ENCODE results near the gene CSRNP3. TPM values are rescaled to one million over a fixed set of nuclear protein-coding genes. Genes with fewer than 3 reads are reported as not detected.
"Not testable (repeated sequence)": the region's sequence is repeated elsewhere in the genome, so short reads cannot be mapped to it uniquely, and the experiment has no call there.

Gene CSRNP3
- total RNA-seq, 2 donors from 2014 or later: 3.0 to 4.7 TPM

DNA sequence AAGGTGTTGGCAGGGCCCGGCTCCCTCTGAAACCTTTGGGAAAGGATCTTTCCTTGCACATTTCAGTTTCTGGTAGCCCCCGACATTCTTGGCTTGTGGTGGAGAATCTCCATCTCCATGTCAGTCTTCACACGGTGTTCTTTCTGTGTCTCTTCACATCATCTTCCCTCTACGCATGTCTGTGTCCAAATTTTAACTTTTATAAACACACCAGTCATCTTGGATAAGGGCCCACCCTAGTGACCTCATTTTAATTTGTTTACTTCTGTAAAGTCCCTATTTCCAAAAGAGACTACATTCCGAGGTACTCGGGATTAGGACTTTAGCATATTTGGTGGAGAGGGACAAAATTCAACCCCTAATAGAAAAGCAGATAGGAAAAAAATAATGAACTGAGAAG lies 186.2 kb downstream of the CSRNP3 start:
- ATAC-seq (peak in 1 of 2 donors; percentile 29), DNase-seq (no peak)

DNA sequence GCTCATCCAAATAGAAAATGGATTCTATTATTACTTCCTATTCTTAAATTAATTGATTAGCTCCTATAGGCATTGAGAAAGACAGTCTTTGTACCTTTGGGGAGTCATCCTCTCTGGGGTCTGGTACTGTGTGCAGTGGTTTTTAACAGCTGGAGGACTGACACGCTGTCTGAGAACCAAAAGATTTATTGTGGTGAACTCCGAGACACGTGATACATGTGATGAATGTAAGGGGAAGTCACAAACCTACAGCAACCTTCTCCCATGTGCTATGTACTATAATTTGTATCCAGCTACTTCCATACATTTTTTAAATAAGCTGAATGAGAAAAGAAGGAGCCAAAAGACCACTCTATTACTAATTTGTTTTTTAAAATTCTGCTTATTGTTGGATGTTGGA lies 190.9 kb downstream of the CSRNP3 start:
- DNase-seq: no peak
- ATAC-seq: no peak
- intact Hi-C loops (cut with DNase I): no loop called here

More for the DNA sequence above, 186.2 kb downstream of the CSRNP3 start:
- intact Hi-C loops (cut with DNase I): no loop called here

DNA sequence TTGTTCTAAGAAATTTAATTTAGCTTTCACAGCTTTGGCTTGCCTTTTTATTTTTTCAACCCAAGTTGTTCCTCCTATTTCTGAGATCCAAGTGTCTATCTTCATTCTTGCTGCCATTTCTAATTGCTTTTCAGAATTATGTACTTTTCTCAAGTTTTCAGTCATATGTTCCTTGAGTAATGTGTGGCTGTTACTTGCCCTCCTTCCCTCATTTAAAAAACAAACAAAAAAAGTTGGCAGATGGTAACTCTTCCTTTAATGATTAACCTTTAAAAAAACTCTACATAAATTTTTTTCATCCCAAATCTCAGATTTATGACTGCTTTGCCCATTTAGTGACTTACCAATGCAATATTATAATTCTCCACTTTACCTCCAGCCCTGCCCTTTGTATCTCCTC lies 193.2 kb downstream of the CSRNP3 start:
- intact Hi-C loops (cut with DNase I): no loop called here
- no peak for ATAC-seq
- no peak for DNase-seq

DNA sequence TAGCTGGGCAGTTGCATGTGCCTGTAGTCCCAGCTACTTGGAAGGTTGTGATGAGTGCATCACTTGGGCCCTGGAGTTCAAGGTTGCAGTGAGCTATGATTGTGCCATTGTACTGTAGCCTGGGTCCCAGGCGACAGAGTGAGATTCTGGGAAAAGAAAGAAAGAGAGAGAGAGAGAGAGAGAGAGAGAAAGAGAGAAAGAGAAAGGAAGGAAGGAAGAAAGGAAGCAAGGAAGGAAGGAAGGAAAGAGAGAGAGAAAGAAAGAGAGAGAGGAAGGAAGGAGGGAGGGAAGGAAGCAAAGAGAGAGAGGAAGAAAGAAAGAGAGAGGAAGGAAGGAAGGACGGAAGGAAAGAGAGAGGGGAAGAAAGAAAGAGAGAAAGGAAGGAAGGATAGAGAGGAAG lies 196.1 kb downstream of the CSRNP3 start:
- DNase-seq (no peak), ATAC-seq (no peak)
- intact Hi-C loops (cut with DNase I): no loop called here

DNA sequence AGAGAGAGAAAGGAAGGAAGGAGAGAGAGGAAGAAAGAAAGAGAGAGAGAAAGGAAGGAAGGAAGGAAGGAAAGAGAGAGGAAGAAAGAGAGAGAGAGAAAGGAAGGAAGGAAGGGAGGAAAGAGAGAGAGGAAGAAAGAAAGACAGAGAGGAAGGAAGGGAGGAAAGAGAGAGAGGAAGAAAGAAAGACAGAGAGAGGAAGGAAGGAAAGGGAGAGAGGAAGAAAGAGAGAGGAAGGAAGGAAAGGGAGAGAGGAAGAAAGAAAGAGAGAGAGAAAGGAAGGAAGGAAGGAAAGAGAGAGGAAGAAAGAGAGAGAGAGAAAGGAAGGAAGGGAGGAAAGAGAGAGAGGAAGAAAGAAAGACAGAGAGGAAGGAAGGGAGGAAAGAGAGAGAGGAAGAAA lies 196.6 kb downstream of the CSRNP3 start:
- DNase-seq; intact Hi-C loops (cut with DNase I); ATAC-seq: not testable (repeated sequence)

DNA sequence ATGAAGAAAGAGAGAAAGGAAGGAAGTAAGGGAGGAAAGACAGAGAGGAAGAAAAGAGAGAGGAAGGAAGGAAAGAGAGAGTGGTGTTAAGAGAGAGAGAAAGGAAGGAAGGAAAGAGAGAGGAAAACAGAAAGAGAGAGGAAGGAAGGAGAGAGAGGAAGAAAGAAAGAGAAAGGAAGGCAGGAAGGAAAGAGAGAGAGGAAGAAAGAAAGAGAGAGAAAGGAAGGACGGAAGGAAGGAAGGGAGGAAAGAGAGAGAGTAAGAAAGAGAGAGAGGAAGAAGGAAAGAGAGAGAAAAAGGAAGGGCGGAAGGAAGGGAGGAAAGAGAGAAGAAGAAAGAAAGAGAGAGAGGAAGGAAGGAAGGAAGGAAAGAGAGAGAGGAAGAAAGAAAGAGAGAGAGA lies 197.1 kb downstream of the CSRNP3 start:
- DNase-seq (no peak), ATAC-seq (no peak)
- intact Hi-C loops (cut with DNase I): no loop called here

DNA sequence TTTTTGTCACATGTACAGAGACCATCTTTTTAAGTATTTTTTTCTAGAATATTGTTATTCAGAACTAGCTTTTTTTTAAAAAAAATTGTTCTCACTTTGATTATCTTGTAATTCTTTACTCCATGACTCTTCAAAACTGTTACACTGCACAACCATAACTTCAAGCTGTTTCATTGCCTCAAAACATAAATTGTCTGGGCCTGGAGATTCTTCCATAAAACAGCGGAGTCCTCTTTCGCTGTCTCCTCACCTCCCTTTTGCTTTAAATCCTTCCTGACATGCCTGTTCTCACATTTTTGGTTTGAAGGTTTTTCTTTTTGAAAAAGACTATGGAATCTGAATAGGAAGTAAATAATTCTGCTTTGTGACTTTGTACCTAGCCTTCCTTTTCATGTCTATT lies 197.9 kb downstream of the CSRNP3 start:
- intact Hi-C loops (cut with DNase I): no loop called here
- no peak for ATAC-seq
- DNase-seq: no peak

DNA sequence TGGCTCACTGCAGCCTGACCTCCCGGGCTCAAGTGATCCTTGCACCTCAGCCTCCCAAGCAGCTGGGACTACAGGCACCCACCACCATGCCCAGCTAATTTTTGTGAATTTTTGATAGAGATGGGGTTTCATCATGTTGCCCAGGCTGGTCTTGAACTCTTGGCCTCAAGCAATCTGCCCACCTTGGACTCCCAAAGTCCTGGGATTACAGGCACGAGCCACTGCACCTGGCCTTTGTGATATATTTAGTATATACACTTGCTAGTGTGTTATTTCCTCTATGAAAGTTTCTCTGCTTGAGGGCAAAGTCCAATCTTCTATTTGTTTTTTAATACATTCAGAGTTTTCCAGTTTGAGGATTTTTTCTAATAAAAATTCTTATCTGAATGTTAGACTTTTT lies 205.3 kb downstream of the CSRNP3 start:
- DNase-seq (no peak), ATAC-seq (no peak)
- intact Hi-C loops (cut with DNase I): loop anchor here in 1 of 2 donors (5.0 kb wide), 1 partner anchor 32 kb away; no protein-coding TSS in a partner anchor

DNA sequence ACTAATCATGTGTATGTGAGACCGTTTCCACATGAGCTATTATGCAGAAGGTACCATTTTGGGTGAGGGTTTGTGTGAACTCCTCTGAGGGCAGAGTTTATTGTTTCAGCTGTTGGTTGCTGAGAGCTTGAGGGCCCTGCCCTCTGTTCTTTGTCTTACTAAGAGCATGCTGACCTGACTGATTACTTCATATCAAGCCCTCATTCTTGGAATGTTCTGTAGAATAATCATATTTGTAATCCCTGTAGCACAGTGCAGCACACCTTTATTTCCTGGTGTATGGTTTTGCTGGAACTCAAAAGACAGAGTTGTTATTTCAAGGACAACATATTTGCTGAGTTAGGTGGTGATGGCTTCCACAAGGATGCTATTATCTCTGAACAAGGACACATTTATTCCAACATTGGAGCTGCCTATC lies 206.1 kb downstream of the CSRNP3 start:
- no peak for DNase-seq
- intact Hi-C loops (cut with DNase I): loop anchor here in 1 of 2 donors (5.0 kb wide), 1 partner anchor 33 kb away; no protein-coding TSS in a partner anchor
- ATAC-seq: no peak

DNA sequence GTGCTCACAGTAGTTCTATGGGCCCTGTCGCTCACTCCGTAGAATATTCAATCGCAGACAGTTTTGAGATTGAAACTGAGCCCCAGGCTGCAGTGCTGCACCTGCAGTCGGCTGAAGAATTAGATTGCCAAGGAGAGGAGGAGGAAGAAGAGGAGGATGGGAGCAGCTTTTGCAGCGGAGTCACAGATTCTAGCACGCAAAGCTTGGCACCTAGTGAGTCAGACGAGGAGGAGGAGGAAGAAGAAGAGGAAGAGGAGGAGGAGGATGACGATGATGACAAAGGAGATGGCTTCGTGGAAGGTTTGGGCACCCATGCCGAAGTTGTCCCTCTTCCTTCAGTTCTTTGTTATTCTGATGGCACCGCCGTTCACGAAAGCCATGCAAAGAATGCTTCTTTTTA lies 209.4 kb downstream of the CSRNP3 start:
- DNase-seq: no peak
- intact Hi-C loops (cut with DNase I): loop anchor here in 1 of 2 donors (5.0 kb wide), 1 partner anchor 37 kb away; no protein-coding TSS in a partner anchor
- ATAC-seq: no peak

DNA sequence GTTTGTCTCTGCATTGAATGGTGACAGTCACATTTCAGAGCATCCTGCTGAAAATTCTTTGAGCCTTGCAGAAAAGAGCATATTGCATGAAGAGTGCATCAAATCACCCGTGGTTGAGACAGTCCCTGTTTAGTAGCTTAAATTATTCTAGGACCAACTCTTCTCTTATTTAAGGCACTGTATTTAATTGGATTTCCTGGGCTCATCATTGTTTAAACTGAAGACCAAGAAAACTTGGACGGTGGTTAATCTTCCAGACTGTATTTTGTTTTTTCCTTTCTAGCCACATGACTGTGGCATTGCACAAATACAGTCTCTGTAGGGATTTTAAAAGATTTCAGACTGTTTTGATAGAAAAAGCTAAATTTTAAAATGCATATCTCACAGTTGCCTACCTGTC lies 210.1 kb downstream of the CSRNP3 start:
- intact Hi-C loops (cut with DNase I): loop anchor here in 1 of 2 donors (5.0 kb wide), 1 partner anchor 37 kb away; no protein-coding TSS in a partner anchor
- DNase-seq: no peak
- no peak for ATAC-seq

DNA sequence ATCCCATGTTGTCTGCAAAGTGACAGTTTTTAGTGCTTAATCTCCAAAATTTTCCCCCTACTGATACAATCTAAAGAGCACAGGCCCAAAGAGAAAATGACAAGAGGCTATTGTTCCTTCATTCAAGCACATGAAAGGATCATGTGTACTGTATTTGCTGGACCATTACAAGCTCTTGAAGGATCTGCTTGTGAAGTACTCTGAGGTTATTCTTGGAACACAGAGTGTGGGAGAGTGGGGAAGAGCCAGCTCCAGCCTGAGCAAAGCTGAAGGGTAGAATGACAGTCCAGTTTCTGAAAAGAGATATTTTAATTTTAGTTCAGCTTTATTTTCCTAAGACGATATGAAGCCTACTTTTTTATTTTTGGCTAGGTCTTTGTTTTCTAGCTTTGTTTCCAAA lies 212.3 kb downstream of the CSRNP3 start:
- peak; percentile 94 to 96 for ATAC-seq
- no peak for DNase-seq
- intact Hi-C loops (cut with DNase I): no loop called here

DNA sequence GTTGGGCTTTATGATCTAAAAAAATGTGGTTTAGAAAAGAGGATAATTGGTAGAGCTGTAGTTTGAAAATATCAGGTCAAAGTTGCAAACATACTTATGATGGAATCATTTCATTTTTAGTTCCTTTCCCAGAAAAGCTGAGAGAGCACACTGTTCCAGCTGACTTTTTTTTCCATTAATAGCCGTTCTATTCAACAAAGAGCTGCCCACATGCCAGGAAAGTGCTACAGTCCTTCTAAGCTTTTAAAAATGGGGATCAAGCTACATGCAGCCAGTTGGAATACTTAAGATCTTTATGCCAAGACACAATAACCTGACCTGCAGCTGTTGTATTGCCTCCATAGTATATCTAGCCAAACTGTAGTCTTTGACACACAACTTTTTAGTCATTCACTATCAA lies 213.0 kb downstream of the CSRNP3 start:
- intact Hi-C loops (cut with DNase I): no loop called here
- ATAC-seq: peak; percentile 33 to 54
- DNase-seq: no peak

DNA sequence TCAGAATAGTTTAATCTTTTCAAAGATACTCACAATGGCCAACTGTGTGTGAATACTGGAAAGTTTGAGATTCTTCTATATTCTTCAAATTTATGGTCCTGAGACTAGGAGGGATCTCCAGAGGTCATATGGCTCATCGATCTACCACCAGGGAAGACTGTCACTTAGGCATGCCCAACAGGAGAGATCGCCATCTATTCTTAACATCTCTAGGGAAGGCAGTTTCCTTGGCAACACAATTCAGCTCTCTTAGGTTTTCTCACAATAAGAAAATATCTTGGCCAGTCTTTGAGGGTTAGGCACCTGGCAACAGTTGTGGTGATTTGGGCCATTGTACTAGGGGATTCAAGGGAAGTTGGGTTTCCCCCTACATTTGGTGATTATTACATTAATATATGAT lies 217.3 kb downstream of the CSRNP3 start:
- DNase-seq: no peak
- intact Hi-C loops (cut with DNase I): no loop called here
- no peak for ATAC-seq

DNA sequence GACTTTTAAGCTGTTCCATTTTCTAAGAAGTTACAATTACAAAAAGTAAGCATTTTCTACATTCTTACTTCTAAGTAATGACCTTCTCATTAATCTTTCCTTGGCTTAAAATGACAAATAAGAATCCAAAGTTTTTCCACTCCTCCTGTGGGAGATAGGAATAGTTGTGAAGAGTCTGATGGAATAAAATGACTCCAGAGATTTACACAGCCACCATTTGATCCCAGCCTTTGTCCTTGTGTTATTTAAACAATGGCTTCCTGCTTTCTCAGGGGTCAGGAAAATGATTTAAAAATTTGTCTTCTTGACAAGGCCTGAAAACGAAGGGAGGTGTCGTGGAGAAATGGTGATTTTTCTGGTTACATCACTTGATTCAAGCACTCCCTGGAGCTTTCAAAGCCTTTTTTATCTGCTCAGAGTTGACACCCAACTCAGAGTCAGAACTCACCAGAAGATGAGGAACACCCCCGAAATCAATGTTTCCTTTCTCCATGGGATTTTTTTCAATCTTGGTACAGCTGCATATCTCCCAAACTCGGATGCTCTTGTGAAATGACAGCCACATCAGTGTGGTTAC lies 218.0 kb downstream of the CSRNP3 start:
- no peak for ATAC-seq
- intact Hi-C loops (cut with DNase I): no loop called here
- DNase-seq: no peak

DNA sequence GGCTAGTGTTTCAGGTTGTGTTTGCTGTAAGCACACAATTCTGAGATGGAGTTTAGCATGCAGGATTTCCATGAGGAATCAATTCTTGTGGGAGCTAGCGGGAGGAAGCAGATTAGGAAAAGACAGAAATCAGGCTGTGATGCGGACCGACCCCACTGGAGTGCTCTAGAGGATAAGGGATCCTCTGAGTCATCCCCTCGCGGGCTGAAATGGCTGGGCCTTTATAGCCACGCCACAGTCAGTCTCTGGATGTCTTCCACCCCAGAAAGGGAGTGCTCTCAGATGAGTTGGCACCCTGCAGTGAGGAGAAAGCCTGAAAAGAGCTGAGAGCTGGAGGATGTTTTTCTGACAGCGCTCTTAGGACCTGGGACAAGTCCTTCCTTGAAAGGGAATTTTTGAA lies 222.1 kb downstream of the CSRNP3 start:
- DNase-seq: peak; percentile 64
- intact Hi-C loops (cut with DNase I): no loop called here
- ATAC-seq: peak; percentile 72 to 93

DNA sequence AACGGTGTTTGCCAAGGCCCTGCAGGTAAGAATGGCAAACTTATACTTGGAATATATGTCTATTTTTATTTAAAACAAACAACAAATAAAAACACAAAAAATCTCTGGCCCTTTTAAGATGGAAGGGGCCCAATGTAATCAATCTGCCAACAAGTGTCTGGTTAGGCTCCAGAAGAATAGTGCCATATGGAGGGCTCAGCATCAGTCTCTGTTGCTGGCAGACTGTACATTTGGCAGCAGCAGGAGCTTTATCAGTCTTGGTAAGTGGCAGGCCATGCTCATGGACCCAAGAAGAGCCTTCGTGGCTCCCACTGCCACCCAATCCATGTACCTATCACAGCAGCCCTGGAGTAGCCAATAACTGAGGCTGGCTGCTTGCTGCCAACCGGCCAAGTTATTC lies 223.4 kb downstream of the CSRNP3 start:
- DNase-seq (no peak), ATAC-seq (no peak)
- intact Hi-C loops (cut with DNase I): no loop called here

DNA sequence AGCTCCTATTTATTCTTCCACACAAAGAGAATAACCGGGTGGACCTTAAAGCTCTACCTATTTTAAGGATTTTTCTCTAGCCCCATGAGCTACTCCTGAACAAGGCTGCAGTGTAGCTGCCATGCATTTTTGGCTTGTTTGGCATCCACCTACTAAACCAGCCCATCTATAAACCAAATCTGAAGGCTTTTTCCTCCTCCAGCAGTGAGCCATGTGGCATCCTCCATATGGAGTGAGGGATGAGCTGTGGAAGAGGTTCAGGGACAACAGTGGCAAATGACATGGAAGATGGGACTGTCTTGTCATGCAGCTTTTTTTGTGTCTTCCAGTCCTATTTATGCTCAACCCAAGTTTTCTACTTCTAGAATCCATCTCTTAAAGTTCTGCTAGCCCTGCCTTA lies 224.3 kb downstream of the CSRNP3 start:
- intact Hi-C loops (cut with DNase I): no loop called here
- ATAC-seq (no peak), DNase-seq (no peak)

DNA sequence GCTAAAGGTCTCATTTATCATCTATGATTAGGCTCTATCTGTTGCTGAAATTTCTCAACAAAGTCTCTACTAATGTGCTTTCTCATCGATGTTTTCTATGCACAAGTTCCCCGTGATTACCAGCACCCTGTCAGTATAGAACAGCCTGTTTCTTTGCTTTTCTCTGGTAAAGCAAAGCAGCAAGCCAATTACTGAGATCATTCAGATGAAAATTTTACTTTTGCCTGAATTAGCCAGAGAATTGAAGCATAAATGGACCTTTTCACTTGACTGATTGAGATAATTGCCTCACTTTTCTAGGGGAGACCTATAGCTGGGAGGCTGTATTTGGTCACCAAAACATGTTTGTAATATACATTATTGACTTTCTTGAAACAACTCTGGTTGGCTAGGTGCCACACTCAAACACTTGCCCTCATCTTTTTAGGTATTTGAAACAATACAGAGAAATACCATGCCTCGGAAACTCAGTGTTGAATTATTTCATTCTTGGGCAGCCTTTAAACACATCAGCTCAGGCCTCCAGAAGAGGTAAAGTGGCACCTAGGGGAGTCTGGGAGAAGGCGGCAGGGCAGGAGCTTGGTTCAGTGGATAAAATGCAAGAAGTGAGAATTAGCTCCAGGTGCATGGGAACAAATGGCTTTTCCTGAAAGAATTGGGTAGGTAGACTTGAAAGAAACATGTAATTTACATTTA lies 228.4 kb downstream of the CSRNP3 start:
- DNase-seq (no peak), ATAC-seq (no peak)
- intact Hi-C loops (cut with DNase I): loop anchor here (1.0 to 5.0 kb wide), 2 partner anchors 296 to 297 kb away; no protein-coding TSS in a partner anchor

DNA sequence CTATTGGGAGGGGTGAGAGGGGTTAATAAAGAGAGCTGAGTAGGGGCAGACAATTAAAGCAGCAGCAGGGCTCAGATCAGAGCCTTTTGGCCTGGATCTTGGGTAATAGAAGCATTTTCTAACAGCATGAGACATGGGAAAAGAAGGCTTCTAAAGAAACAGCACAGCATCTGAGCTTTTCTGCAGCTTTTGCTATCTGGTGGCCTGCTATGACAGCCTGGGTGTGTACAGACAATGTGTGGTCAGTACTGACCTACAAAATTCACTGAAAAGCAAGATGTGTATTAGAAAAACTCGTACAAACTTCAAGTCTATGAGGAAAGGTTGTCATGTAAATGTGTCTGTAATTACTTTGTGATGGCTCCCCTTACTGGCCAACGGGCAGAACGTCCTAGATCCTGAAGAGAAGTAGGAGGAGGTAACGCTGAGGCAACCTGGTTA lies 229.0 kb downstream of the CSRNP3 start:
- intact Hi-C loops (cut with DNase I): loop anchor here in 1 of 2 donors (5.0 kb wide), 1 partner anchor 296 kb away; no protein-coding TSS in a partner anchor
- DNase-seq: peak; percentile 28
- ATAC-seq: peak; percentile 68 to 70

DNA sequence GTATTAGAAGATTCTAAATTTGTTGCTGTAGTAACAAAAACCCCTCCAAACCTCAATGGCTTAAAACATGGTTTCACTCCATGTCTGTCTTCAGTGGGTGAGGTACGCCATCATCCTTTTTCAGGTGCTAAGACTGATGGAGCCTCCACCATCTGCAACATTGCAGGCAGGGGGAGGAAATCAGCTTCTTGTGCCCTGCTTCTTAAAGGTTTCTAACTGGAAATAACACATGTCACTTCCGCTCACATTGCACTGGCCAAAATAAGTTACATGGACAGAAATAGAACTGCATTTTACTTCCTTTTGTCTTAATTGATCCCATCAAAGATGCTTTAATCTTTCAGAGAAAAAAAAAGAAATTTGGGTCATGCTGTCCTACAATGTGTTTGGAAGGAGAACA lies 230.4 kb downstream of the CSRNP3 start:
- intact Hi-C loops (cut with DNase I): loop anchor here in 1 of 2 donors (5.0 kb wide), 1 partner anchor 298 kb away; no protein-coding TSS in a partner anchor
- ATAC-seq (no peak), DNase-seq (no peak)
